Keratinocyte (primary cell): ENCODE data around the gene KRT9. TPM values are rescaled to one million over a fixed set of nuclear protein-coding genes. Genes with fewer than 3 reads are reported as not detected.
A peak's percentile ranks its signal among the peaks of the same experiment; 100 is the strongest.

Source experiments
- DNase-seq: peaks from one replicate; pipeline ENCODE4 v3.0.0-alpha.2; 2011; ENCODE audit warnings: low read depth, missing footprints, low spot score
- FAIRE-seq: peaks from 2 replicates; lab custom pipeline; 2011; peaks lifted over from hg19 to GRCh38; lab: Jason Lieb, UNC
- H2AFZ ChIP-seq: 2 replicates; pipeline ENCODE4 v1.6.0; 2012; ENCODE audit warnings: low read length, control low read depth, inconsistent platforms; ENCODE audit not compliant: control insufficient read depth
- H3K27ac ChIP-seq: 2 replicates; pipeline ENCODE4 v1.5.1; 2011; ENCODE audit warnings: low read length; ENCODE audit not compliant: control insufficient read depth, insufficient read depth
- H3K27me3 ChIP-seq: 3 replicates; pipeline ENCODE4 v1.6.0; 2011; ENCODE audit warnings: low read length; ENCODE audit not compliant: control insufficient read depth, insufficient read depth; ENCODE audit errors: extremely low read depth
- H3K36me3 ChIP-seq, 2 experiments: 2 replicates in 1 of 2; 3 replicates in 1 of 2; pipeline ENCODE4 v1.5.1; 2011; ENCODE audit warnings: low read length in 2 of 2, mild to moderate bottlenecking in 1 of 2; ENCODE audit not compliant: control insufficient read depth in 2 of 2, insufficient read depth in 2 of 2; ENCODE audit errors: extremely low read depth in 1 of 2
- H3K4me1 ChIP-seq: 3 replicates; pipeline ENCODE4 v1.5.1; 2011; ENCODE audit warnings: low read length; ENCODE audit not compliant: control insufficient read depth, insufficient read depth; ENCODE audit errors: extremely low read depth
- H3K4me2 ChIP-seq: 3 replicates; pipeline ENCODE4 v1.6.0; 2011; ENCODE audit warnings: low read depth, low read length; ENCODE audit not compliant: control insufficient read depth, insufficient read depth; ENCODE audit errors: extremely low read depth
- H3K4me3 ChIP-seq, 3 experiments: fragments of 200-600 bp in 1 of 3; sonication (generic) in 1 of 3; 2 replicates in 2 of 3; 3 replicates in 1 of 3; pipeline ENCODE4 v1.5.1; 2011 to 2016; ENCODE audit warnings: low read length in 3 of 3, mild to moderate bottlenecking in 3 of 3, control low read depth in 2 of 3, inconsistent platforms in 1 of 3, low read depth in 1 of 3, mixed read lengths in 1 of 3, mixed run types in 1 of 3, moderate library complexity in 1 of 3; ENCODE audit not compliant: control insufficient read depth in 2 of 3, insufficient read depth in 2 of 3; ENCODE audit errors: extremely low read depth in 1 of 3
- H3K79me2 ChIP-seq: 2 replicates; pipeline ENCODE4 v1.6.0; 2012; ENCODE audit warnings: low read length; ENCODE audit not compliant: control insufficient read depth, insufficient read depth
- H3K9ac ChIP-seq: 3 replicates; pipeline ENCODE4 v1.6.0; 2011; ENCODE audit warnings: low read length; ENCODE audit not compliant: control insufficient read depth, insufficient read depth; ENCODE audit errors: extremely low read depth
- H3K9me1 ChIP-seq: 3 replicates; pipeline ENCODE4 v1.6.0; 2011; ENCODE audit warnings: low read length; ENCODE audit not compliant: control insufficient read depth, insufficient read depth; ENCODE audit errors: extremely low read depth
- H3K9me3 ChIP-seq: 2 replicates; pipeline ENCODE4 v1.5.1; 2012; ENCODE audit warnings: low read depth, low read length; ENCODE audit not compliant: control insufficient read depth
- H4K20me1 ChIP-seq: 3 replicates; pipeline ENCODE4 v1.6.0; 2011; ENCODE audit warnings: low read length; ENCODE audit not compliant: control insufficient read depth, insufficient read depth; ENCODE audit errors: extremely low read depth
- EZH2 ChIP-seq: IDR thresholded peaks from one replicate; pipeline ENCODE4 v1.6.1; 2012; ENCODE audit warnings: inconsistent platforms, mild to moderate bottlenecking, low read length, moderate library complexity
- dilution Hi-C: fragments of 300-500 bp; cut with MboI; formaldehyde crosslinking; loops from one replicate; pipeline ENCODE4 v1.7.0; 2020; ENCODE audit warnings: low sequenced_read_pairs; ENCODE audit not compliant: extremely low pct_ligation_motif_present
- polyA plus RNA-seq, 5 experiments: library from polyadenylated mRNA; depleted of rRNA in 3 of 5; stranded (reverse) in 3 of 5; stranded (forward) in 1 of 5; unstranded in 1 of 5; fragments of >200 nt; gene quantifications; 1 replicate in 1 of 5; 2 replicates in 3 of 5; 3 replicates in 1 of 5; pipeline versions ENCODE4 v1.2.1 to v1.2.3, GENCODE V29; 2011 to 2012; ENCODE audit warnings: missing spikeins in 2 of 5, low read depth in 1 of 5, low replicate concordance in 1 of 5
- TF ChIP-seq, protein P1 (sequence below), 3 experiments: IDR thresholded peaks in 1 of 3; conservative IDR thresholded peaks in 1 of 3; optimal IDR thresholded peaks in 1 of 3; 2 replicates in 2 of 3; 3 replicates in 1 of 3; pipeline versions ENCODE3 to v1.5.1; 2011; ENCODE audit warnings: low read length in 3 of 3, mild to moderate bottlenecking in 3 of 3, moderate library complexity in 2 of 3, control low read depth in 1 of 3, inconsistent platforms in 1 of 3; ENCODE audit not compliant: insufficient read depth in 2 of 3; ENCODE audit errors: extremely low read depth in 1 of 3

KRT9 gene
- polyA plus RNA-seq, 1 donor (not counting 4 experiments of a cell fraction or from before 2014, with no cell fraction given): 1.6 TPM

DNA sequence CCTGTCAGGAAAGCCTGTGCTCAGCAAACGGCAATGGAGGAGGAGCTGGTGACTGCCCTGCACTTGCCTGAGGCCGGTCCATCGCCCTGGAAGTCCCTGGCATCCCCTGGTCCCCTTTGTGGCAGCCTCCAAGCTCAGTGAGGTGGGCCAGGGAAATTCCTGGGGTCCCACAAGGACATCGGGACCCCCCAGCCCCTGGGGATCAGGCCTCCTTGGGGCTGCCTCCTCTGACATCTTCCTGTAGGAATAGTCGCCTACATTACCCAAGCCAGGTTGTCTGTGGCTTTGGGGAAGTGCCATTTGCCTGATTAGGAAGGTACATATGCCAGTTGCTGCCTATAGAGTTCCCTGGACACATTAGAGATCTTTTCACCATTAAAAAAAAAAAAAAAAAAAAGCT is 7.1 kb upstream of the KRT9 start:
- Histone ChIP-seq H3K9ac (peak overlapping the region; percentile 77), H3K4me1 (peaks cover 55% of the 10 kb centered on the region)
- FAIRE-seq: no peak

DNA sequence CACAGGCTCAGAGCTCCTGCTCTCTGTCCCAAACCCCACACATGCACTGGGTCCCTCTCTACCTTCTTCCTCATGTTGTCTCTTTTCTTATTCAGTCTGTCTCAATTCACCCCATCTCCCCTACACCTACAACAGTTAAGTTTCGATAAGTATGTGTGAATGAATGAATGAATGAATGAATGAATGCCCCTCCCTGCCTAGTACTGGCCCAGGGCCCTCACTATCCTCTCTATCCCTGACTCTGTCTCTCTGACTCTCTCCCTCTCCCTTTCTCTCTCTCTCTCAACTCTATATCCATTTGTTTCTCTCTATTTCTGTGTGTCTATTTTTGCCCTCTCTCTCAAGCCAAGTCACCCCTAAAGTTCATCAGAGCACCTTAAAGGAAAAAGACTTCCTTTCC is 6.7 kb upstream of the KRT9 start:
- Histone ChIP-seq H3K27ac (peak overlapping the region; percentile 97), H3K4me1 (peaks cover 55% of the 10 kb centered on the region), H3K27me3 (no peaks in the 10 kb centered on the region), H3K36me3 (peaks cover 0 to 11% of the 10 kb centered on the region in 2 experiments), H2AFZ (no peak overlapping the region), H3K9me1 (no peaks in the 10 kb centered on the region), H3K4me2 (peak overlapping the region; percentile 77), H3K79me2 (peaks cover under 1% of the 10 kb centered on the region), H3K4me3 (no peak overlapping the region), H4K20me1 (peaks cover 3% of the 10 kb centered on the region), H3K9me3 (no peaks in the 10 kb centered on the region), H3K9ac (peak overlapping the region; percentile 77)
- dilution Hi-C loops: no loop called here
- DNase-seq (no peak), FAIRE-seq (no peak)
- no peak for TF ChIP-seq EZH2
- TF ChIP-seq, protein P1, sequence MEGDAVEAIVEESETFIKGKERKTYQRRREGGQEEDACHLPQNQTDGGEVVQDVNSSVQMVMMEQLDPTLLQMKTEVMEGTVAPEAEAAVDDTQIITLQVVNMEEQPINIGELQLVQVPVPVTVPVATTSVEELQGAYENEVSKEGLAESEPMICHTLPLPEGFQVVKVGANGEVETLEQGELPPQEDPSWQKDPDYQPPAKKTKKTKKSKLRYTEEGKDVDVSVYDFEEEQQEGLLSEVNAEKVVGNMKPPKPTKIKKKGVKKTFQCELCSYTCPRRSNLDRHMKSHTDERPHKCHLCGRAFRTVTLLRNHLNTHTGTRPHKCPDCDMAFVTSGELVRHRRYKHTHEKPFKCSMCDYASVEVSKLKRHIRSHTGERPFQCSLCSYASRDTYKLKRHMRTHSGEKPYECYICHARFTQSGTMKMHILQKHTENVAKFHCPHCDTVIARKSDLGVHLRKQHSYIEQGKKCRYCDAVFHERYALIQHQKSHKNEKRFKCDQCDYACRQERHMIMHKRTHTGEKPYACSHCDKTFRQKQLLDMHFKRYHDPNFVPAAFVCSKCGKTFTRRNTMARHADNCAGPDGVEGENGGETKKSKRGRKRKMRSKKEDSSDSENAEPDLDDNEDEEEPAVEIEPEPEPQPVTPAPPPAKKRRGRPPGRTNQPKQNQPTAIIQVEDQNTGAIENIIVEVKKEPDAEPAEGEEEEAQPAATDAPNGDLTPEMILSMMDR (optimal IDR thresholded peaks at IDR 0.05 in 1 of 3, IDR thresholded peaks at IDR 0.05 in 1 of 3, conservative IDR thresholded peaks at IDR 0.05 in 1 of 3; ENCODE audit: extremely low read depth in 1 of 3, insufficient read depth in 2 of 3, low read length in 3 of 3): no peak

More for the DNA sequence above, 7.1 kb upstream of the KRT9 start:
- Histone ChIP-seq H3K79me2 (peaks cover 3% of the 10 kb centered on the region), H3K27ac (peak overlapping the region; percentile 97), H3K4me2 (peak overlapping the region; percentile 77), H4K20me1 (peaks cover 6% of the 10 kb centered on the region), H3K36me3 (peaks cover 0 to 11% of the 10 kb centered on the region in 2 experiments), H3K4me3 (peak overlapping the region in 1 of 3 experiments; percentile 40), H3K9me3 (no peaks in the 10 kb centered on the region), H3K9me1 (no peaks in the 10 kb centered on the region), H2AFZ (no peak overlapping the region), H3K27me3 (no peaks in the 10 kb centered on the region)
- dilution Hi-C loops: no loop called here
- no peak for DNase-seq
- TF ChIP-seq EZH2: no peak
- TF ChIP-seq, protein P1 (optimal IDR thresholded peaks at IDR 0.05 in 1 of 3, IDR thresholded peaks at IDR 0.05 in 1 of 3, conservative IDR thresholded peaks at IDR 0.05 in 1 of 3; ENCODE audit: extremely low read depth in 1 of 3, insufficient read depth in 2 of 3, low read length in 3 of 3): no peak
